GM19468 (cell line): ENCODE measurements around the gene ASAH2.
"Not testable (repeated sequence)": the region's sequence is repeated elsewhere in the genome, so short reads cannot be mapped to it uniquely, and the experiment has no call there.

ENCODE experiments used
- ATAC-seq: cut with Tn5 transposase; IDR thresholded peaks from one replicate; pipeline ENCODE4 v1.9.1; 2021; ENCODE audit warnings: mild to moderate bottlenecking, moderate library complexity, moderate number of reproducible peaks; ENCODE audit not compliant: unreplicated experiment; ENCODE audit errors: extremely low read depth

ASAH2 gene

DNA sequence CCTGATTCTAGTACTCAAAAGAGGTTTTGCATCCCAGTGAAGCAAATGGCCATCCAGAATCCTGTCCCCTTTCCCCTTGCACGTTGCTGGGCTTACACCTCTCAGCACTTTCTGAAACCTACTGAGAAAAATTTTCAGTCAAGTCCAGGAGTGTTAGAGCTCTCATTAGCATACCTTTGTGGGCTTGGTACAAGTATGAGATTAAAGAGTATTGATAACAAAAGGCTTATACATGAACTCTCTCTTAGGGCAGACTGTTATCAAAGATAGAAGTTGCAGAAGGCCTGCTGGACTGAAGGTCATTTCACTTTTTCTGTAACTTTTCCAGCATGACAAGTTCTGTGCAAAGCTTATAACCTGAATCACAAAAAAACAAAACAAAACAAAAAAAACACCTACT, at the start of gene ASAH2:
Gene ASAH2, minus strand, starts transcription at position 123 of the 400 bp plus-strand sequence. CDS start 2,906 bp downstream, outside the sequence.
- ATAC-seq = no peak

DNA sequence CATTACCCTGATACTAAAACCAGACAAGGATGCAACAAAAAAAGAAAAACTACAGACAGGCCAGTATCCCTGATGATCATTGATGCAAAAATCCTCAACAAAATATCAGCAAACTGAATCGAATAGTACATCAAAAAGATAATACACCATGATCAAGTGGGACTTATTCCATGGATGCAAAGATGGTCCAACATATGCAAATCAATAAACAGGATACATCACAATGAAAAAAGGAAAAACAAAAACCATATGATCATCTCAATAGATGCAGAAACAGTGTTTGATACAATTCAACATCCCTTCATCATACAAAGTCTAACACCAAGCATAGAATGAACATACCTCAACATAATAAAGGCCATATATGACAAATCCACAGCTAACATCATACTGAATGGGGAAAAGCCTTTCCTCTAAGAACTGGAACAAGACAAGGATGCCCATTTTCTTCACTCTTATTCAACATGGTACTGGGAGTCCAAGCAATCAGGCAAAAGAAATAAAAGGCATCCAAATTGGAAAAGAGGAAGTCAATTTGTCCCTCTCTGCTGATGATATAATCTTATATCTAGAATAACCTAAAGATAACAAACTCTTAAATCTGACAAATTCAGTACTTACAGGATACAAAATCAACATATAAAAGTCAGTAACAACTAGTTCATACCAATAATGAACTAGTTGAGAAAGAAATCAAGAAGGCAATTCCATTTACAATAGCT, 48.8 kb upstream of the ASAH2 start:
- ATAC-seq = no peak

DNA sequence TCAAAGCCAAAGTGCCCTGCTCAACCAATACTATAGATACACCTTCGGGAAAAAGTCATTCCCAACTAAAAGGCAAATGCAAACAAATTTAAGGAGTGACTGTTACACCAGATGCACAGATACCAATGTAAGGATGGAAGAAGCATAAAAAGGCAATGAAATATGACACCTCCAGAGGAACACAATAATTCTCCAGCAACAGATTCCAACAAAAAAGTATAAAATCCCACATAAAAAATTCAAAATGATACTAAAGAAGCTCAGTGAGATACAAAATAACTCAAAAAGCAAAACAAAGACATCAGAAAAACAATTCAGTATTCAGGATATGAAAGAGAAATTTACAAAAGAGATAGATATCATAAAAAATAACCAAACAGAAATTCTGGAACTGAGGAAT, 44.1 kb upstream of the ASAH2 start:
- ATAC-seq = no peak

DNA sequence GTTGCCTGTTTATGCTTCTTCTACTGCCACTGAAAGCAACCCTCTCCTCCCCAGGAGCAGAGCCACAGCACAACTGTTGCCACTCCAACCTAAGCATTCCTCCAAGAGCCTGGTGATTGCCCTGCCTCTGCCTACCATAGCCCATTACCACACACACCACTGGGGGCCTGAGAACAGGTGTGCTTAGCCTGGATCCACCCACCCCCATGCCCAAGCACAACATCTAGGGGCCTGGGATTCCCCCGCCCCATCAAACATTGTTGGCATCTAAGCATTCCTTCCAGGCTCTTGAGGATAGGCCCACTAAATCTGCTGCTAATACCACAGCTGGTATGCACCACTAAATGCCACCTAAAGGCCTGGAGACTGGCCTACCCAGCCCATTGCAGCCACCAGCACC, 43.3 kb upstream of the ASAH2 start:
- ATAC-seq = no peak

DNA sequence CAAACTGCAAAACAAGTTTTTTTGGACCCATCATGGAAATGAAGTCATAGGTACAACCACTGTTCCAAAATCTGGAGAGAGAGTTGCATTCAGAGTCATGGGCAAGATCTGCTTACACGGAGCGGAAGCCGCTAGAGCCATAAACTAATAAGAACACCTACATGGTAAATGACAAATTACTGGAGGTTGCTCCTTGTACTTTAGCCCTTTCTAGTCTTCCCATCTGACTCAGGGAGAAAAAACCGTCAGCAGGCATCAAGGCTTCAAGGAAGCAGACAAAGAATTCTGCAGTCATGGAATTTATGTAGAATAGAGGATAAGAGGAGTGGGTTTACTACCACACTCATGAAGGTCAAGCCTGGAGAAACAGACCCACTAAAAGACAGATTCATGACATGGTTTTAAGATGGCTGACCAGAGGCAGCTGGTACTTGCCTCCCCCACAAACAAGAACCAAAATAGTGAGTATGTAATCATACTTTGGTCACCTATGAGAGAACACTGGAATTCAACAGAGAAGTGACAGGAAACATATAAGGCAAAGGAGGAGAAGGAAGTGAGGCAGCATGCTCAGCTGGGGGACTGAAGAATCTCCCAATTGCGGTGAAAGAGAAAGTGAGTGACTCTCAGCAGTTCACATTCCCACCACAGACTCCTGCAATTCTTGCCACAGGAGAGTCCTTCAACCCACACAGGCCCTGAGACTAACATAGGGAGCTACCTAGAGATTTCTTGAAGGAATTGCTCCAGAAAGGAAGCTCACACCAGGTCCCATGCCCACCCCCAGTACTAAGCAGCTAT, 42.4 kb upstream of the ASAH2 start:
- ATAC-seq = no peak

DNA sequence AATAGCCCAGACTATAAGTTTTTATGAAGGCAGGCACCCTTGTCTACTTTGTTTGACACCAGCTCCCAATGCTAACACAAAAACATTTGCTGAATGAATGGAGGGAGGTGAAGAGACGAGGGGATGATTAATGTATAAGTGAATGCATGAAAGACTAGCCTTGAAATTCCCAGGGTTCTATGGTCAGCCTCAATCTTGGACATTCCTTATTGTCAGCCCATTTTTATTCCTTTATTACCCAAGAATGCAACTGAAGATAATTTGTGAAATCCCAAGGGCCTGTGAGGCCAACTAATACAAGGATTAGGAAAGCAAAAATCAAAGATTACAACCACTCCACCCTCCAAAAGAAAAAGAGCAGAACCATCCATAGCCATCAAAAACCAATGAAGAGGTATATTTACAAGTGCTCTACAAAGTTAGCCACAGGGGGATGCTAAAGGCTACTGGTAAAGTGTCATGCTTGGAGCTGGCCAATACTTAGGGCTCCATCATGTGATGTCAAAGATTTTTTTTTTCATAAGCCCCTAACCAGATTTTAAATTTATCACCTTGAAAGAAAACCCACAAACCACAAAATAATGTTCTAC, 40.0 kb upstream of the ASAH2 start:
- ATAC-seq = no peak

DNA sequence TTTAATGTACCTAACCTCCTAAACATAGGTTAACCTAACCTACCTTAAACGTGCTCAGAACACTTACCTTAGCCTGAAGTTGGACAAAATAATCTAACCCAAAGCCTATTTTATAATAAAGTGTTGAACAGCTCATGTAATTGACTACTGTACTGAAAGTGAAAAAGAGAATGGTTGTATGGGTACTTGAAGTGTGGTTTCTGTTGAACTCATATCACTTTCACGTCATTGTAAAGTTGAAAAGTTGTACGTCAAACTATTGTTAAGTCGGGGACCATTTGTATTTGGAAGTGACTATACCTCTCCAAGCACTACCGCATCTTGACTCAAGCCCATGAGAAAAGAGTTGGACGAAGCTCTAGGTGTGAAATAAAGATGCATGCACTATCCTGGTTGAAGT, 37.9 kb upstream of the ASAH2 start:
- ATAC-seq = no peak

DNA sequence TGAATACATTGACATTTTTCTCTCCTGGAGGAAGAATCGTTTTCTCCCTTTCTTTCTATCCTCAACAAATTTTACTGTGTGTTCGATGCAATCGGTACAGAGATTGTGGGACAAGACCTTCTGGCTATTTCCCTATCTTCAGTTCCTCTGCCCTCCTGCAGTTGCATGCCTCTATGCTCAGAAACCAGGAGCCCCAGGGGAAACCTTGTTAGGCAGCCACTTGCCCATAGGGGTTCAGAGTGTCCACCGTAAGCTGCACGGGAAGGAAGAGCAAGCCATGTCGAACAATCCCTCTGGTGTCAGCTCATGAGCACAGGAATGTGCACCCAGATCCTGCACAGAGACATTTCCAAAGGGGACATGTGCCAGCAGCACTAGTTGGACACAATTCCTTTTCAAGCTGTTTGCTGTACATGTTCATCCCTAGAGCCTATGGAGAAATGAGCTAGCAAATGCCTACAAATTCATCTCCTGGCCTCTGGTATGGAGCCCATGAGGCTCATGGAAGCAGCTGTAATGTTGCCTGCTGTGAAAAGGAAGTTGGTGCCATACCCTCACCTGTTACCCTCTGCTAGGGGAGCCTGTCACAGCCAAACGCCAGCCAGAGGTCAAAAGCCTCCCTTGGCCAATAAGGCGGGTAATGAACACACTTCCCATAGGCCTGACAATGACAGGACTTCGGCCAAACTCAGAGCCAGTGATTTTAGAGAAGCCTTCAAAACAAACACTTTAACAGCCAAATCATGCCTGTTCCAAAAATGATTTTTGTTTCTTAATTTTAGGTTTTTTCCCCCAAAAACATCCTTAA, 35.9 kb upstream of the ASAH2 start:
- ATAC-seq = no peak

DNA sequence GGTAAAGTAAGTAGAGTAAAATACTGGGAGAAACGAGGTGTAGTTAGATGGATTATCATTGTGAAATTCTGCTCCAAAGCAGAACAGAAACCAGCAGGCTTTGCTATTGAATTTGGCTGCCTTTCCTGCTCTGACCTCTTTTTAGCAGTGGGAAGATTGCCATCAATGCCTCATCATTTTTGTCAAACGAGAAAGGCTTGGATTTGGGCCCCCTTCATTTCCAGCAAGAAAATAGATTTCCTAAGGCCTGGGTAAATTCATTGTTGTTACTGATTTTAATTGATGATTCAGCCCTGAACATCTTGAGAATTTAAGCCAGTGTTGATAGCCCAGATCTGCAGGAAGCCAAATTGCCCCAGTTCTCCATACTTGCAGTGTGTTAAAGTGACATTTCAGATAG, 35.2 kb upstream of the ASAH2 start:
- no peak for ATAC-seq

DNA sequence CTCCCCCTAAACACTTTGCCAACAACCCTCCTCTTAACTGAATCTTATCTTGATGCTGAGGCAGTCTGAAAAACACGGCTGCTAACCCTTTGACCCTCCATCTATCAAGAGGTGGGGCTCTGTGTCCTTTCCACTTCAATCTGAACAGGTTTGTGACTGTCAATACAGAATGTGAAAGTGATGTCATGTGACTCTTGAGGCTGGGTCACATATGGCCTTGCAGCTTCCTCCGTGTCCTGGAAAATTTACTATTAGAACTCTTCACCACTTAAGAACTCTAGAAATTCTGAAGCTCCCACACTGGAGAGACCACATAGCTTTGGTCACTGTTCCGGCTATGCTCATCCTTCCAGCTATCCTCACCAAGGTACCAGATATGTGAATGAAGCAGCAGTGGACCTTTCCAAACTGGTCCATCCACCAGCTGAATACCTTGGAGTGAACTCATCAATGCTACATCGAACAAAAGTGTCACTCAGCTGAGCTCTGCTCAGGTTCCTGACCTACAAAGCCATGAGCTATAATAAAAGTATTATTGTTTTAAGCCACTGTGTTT, 30.7 kb upstream of the ASAH2 start:
- no peak for ATAC-seq

DNA sequence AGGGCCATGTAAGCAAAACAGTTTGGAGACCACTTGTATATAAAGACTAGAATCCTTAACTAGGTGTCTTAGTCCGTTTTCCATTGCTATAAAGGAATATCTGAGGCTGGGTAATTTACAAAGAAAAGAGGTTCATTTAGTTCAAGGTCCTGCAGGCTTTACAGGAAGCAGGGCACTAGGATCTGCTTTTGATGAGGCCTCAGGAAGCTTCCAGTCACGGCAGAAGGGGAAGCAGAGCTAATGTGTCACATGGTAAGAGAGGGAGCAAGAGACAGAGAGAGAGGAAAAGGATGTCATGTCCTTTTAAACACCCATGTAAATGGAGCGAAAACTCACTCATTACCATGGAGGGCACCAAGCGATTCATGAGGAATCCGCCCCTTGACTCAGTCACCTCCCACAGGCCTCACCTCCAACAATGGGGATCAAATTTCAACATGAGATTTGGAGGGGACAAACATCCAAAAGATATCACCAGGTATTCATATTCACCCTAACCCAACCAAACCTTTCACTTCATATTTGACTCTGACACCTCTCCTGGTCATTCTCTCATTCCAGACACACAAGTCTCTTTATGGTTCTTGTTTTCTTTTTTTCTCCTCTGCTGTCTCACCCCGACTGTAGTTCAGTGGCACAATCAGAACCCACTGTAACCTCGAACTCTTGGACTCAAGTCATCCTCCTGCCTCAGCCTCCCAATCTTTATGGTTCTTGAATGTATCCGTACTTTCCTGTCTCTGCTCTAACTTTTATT, 30.1 kb upstream of the ASAH2 start:
- no peak for ATAC-seq

DNA sequence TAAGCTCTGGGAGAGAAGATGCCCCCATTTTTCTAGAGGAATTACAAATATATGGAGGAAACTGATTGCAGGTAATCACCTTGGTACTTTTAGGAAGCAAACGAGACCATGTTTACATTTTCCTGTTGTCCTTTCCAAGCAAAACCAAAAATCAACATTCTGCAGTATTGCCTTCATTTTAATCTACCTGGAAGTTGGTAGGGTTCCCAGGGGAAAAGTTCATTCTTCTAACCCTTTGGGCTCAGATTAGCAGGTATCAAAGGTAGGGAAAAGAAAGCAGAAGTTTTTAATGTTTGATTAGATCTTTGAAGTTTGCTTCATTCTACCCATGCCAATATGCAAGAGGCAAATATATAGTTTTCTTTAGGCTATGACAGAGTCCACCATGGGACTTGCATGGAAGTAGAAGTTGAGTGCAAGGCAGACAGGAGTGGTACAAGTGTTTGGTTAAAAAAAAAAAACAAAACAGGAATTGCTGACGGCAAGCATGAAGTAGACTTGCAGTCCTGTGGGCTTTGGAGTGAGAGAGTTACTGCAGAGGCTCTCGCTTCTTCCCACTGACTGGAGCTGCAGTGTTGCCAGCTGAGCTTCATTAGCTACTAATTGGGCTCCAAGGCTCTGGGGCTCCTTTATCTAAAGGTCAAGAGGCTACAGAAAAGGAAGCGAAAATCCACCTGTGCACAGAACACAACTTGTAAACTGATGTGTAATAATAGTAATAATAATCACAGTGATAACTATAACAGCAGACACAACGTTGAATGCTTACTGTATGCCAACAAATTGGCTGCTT, 28.9 kb upstream of the ASAH2 start:
- no peak for ATAC-seq

DNA sequence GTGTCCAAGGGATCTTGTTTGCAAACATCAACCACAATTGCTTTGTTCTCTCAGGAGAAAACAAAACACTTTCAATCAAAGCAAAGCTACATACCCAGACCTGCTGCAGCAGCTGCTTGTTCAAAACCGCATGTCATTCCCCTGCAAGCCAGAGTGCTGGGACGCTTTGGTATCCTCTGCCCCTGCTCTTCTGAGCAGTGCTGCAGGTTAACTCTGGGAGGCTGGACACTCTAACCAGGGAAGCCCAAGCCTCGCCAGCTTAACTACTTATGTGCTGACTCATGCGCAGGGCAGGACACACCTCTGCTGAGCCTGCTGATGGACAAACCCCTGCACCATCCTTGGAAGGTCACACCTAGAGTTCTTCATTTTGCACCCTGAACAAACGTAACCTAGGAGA, 28.2 kb upstream of the ASAH2 start:
- no peak for ATAC-seq

DNA sequence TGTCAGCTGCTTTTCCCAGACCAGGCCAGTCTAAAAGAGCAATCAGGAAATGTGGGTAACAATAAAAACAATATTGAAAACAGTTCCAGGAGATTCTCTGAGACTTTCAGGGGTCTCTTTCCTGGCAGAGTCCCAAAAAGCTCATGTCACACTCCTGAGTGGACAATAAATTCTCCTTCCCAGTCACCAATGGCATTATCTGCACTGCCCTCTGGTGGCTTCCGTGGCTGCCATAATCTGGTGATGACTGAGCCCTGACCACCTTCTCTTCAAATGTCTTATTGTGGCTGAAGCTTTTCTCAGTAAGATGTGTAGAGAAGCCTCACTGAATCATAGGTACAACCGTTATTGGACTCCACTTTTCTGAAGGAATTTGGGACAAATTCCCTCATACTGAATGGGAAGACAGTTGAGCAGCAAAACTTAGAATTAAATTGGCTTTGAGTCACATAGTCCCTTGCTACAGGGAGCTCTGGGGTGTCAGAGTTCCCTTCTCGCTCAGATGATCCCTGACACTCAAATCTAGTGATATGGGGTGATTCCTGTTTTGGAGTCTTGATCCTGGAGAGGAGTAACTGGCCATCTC, 24.4 kb upstream of the ASAH2 start:
- no peak for ATAC-seq

DNA sequence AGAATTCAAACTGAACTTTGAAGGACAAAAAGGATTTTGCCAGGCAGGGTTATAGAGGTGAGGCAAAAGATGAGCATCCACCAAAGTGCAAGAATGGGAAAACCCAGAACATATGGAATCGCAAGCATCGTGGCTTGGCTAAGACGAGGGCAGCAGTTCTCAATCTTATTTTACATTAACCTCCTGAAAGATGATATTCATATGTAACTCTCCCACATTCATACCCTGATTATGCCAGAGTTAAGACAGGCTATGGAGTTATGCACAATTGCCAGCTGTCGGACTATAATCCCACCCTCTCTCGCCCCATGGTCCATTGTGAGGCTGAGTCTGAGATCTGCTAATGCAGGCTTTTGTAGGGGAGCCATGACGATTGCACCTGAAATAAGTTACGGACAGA, 21.2 kb upstream of the ASAH2 start:
- ATAC-seq = no peak

DNA sequence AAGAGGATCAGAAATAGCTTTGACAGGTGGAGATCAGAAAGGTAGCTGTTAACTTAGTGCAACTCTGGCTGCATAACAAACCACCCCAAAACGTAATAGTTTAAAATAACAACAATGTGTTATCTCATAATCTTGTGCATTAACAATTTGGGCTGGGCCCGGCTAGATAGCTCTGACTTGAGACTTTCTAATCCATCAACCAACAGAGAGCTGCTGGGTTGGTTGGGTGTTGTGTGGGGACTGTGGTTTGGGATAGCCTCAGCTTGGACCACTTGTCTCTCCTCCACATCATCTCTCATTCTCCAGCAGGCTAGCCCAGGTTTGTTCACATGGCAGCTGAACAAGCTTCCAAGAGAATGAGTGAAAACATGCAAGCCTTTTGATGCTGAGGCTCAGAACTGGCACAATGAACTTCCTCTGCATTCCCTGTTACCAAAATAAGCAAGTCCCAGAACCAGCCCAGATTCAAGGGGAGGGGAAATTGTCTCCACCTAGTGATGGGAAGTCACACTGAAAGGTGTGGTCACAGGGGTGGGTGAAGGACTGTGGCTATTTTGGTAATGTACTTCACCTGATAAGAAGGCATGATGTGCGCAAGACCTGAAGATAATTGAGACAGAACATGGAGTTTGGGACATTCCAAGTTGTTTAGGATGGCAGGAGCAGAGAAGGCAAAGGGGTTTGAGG, 20.4 kb upstream of the ASAH2 start:
- no peak for ATAC-seq

DNA sequence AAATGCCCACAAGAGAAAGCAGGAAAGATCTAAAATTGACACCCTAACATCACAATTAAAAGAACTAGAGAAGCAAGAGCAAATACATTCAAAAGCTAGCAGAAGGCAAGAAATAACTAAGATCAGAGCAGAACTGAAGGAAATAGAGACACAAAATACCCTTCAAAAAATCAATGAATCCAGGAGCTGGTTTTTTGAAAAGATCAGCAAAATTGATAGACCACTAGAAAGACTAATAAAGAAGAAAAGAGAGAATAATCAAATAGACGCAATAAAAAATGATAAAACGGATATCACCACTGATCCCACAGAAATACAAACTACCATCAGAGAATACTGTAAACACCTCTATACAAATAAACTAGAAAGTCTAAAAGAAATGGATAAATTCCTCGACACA, 16.6 kb upstream of the ASAH2 start:
- not testable (repeated sequence) for ATAC-seq

DNA sequence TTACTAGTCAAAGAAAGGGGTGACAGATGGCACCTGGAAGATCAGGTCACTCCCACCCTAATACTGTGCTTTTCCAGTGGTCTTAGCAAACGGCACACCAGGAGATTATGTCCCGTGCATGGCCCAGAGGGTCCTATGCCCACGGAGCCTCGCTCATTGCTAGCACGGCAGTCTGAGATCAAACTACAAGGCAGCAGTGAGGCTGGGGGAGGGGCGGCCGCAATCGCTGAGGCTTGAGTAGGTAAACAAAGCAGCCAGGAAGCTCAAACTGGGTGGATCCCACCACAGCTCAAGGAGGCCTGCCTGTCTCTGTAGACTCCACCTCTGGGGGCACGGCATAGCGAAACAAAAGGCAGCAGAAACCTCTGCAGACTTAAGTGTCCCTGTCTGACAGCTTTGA, 11.3 kb upstream of the ASAH2 start:
- not testable (repeated sequence) for ATAC-seq
